WTC11 (cell line): Measurements from ENCODE around the gene ISM1. TPM values are rescaled to one million over a fixed set of nuclear protein-coding genes. Genes with fewer than 3 reads are reported as not detected.

Experiments
- ATAC-seq: fragments of 200-7000 bp; cut with Tn5 transposase; 2 replicates; pipeline ENCODE4 v1.10.0; 2021; ENCODE audit warnings: mild to moderate bottlenecking, moderate library complexity
- CTCF ChIA-PET: fragments of 300-600 bp; sonication (Branson Sonifier 250); formaldehyde crosslinking; loops from one replicate; lab custom pipeline; 2021; ENCODE audit warnings: antibody characterized with exemption; lab: Charles Lee
- POLR2A ChIA-PET: fragments of 350-600 bp; sonication (Branson Sonifier 250); formaldehyde crosslinking; loops from one replicate; lab custom pipeline; 2021; ENCODE audit warnings: antibody characterized with exemption; lab: Charles Lee
- DNase-seq: peaks from one replicate; pipeline ENCODE4 v3.0.0; 2021; ENCODE audit warnings: low spot score
- H3K27ac Mint-ChIP-seq: 2 replicates; pipeline ENCODE4 v1.8.0; 2021; ENCODE audit warnings: mixed read lengths
- H3K27me3 Mint-ChIP-seq: 2 replicates; pipeline ENCODE4 v1.8.0; 2021; ENCODE audit warnings: low read depth, mild to moderate bottlenecking, moderate library complexity, mixed read lengths
- H3K36me3 Mint-ChIP-seq: 2 replicates; pipeline ENCODE4 v1.8.0; 2021; ENCODE audit warnings: mixed read lengths
- H3K4me1 Mint-ChIP-seq: 2 replicates; pipeline ENCODE4 v1.8.0; 2022; ENCODE audit warnings: mixed read lengths
- H3K4me3 Mint-ChIP-seq: 2 replicates; pipeline ENCODE4 v1.8.0; 2021; ENCODE audit warnings: mild to moderate bottlenecking, moderate library complexity, mixed read lengths
- H3K9me3 Mint-ChIP-seq: 2 replicates; pipeline ENCODE4 v1.8.0; 2021; ENCODE audit warnings: mixed read lengths
- ATF1 ChIP-seq: sonication (generic); formaldehyde crosslinking; IDR thresholded peaks from 2 replicates; pipeline ENCODE4 v1.8.1; 2023; ENCODE audit warnings: mild to moderate bottlenecking, moderate library complexity, missing genetic modification reagents
- ATF3 ChIP-seq: sonication (generic); formaldehyde crosslinking; conservative IDR thresholded peaks from 2 replicates; pipeline ENCODE4 v1.8.1; 2022; ENCODE audit warnings: mild to moderate bottlenecking, missing genetic modification reagents
- CBFB ChIP-seq: sonication (generic); formaldehyde crosslinking; IDR thresholded peaks from 2 replicates; pipeline ENCODE4 v1.8.1; 2022; ENCODE audit warnings: mild to moderate bottlenecking, low read depth, missing genetic modification reagents
- FOXP1 ChIP-seq: sonication (generic); formaldehyde crosslinking; IDR thresholded peaks from 2 replicates; pipeline ENCODE4 v1.8.0; 2022; ENCODE audit warnings: missing genetic modification reagents, mild to moderate bottlenecking, moderate library complexity, borderline replicate concordance
- HMGA2 ChIP-seq: fragments of 250-450 bp; sonication (Bioruptor Pico); IDR thresholded peaks from 2 replicates; pipeline ENCODE4 v1.4.0; 2021; ENCODE audit warnings: mild to moderate bottlenecking, moderate library complexity
- MYBL2 ChIP-seq: sonication (generic); formaldehyde crosslinking; IDR thresholded peaks from 2 replicates; pipeline ENCODE4 v1.8.1; 2023; ENCODE audit warnings: mild to moderate bottlenecking, moderate library complexity, missing genetic modification reagents
- NR1H2 ChIP-seq: sonication (generic); formaldehyde crosslinking; IDR thresholded peaks from 2 replicates; pipeline ENCODE4 v1.9.0; 2021; ENCODE audit warnings: mild to moderate bottlenecking, moderate library complexity, missing genetic modification reagents
- NR2C2 ChIP-seq: sonication (generic); formaldehyde crosslinking; IDR thresholded peaks from 2 replicates; pipeline ENCODE4 v1.8.0; 2022; ENCODE audit warnings: mild to moderate bottlenecking, missing genetic modification reagents
- OVOL2 ChIP-seq: fragments of 250-450 bp; sonication (Bioruptor Pico); IDR thresholded peaks from 2 replicates; pipeline ENCODE4 v1.9.0; 2021; ENCODE audit warnings: mild to moderate bottlenecking, borderline replicate concordance
- ZBTB21 ChIP-seq: sonication (generic); formaldehyde crosslinking; IDR thresholded peaks from 2 replicates; pipeline ENCODE4 v1.8.1; 2023; ENCODE audit warnings: mild to moderate bottlenecking, missing genetic modification reagents, borderline replicate concordance
- ZNF232 ChIP-seq: sonication (generic); formaldehyde crosslinking; IDR thresholded peaks from 2 replicates; pipeline ENCODE4 v1.8.0; 2022; ENCODE audit warnings: mild to moderate bottlenecking, missing genetic modification reagents
- ZNF317 ChIP-seq: sonication (generic); formaldehyde crosslinking; IDR thresholded peaks from 2 replicates; pipeline ENCODE4 v1.8.1; 2023; ENCODE audit warnings: low read depth, mild to moderate bottlenecking, moderate library complexity, missing genetic modification reagents, borderline replicate concordance
- ZNF396 ChIP-seq: fragments of 250-450 bp; sonication (Bioruptor Pico); IDR thresholded peaks from 2 replicates; pipeline ENCODE4 v1.8.0; 2021; ENCODE audit warnings: mild to moderate bottlenecking, moderate library complexity, borderline replicate concordance
- ZNF423 ChIP-seq: fragments of 250-450 bp; sonication (Bioruptor Pico); IDR thresholded peaks from 2 replicates; pipeline ENCODE4 v2.1.2; 2022; ENCODE audit warnings: mild to moderate bottlenecking, moderate library complexity
- ZSCAN18 ChIP-seq: fragments of 250-450 bp; sonication (Bioruptor Pico); IDR thresholded peaks from 2 replicates; pipeline ENCODE4 v2.1.2; 2022; ENCODE audit warnings: mild to moderate bottlenecking, moderate library complexity
- total RNA-seq: library from RNA; stranded (reverse); gene quantifications from 3 replicates; pipeline ENCODE4 v1.2.3, GENCODE V29; 2021
- TF ChIP-seq, protein P1 (sequence below): sonication (generic); formaldehyde crosslinking; IDR thresholded peaks from 2 replicates; pipeline ENCODE4 v1.8.1; 2022; ENCODE audit warnings: mild to moderate bottlenecking, missing genetic modification reagents, moderate library complexity, borderline replicate concordance
- TF ChIP-seq, protein P2 (sequence below): sonication (generic); formaldehyde crosslinking; IDR thresholded peaks from 2 replicates; pipeline ENCODE4 v1.8.1; 2022; ENCODE audit warnings: low read depth, mild to moderate bottlenecking, moderate library complexity, missing genetic modification reagents, borderline replicate concordance
- TF ChIP-seq, protein P3 (sequence below): sonication (generic); formaldehyde crosslinking; IDR thresholded peaks from 2 replicates; pipeline ENCODE4 v1.8.0; 2022; ENCODE audit warnings: mild to moderate bottlenecking, missing genetic modification reagents
- TF ChIP-seq, protein P4 (sequence below): fragments of 250-450 bp; sonication (Bioruptor Pico); IDR thresholded peaks from 2 replicates; pipeline ENCODE4 v1.9.0; 2021; ENCODE audit warnings: mild to moderate bottlenecking
- TF ChIP-seq, protein P5 (sequence below): sonication (generic); formaldehyde crosslinking; IDR thresholded peaks from 2 replicates; pipeline ENCODE4 v1.8.0; 2022; ENCODE audit warnings: mild to moderate bottlenecking, missing genetic modification reagents

The ISM1 gene
- total RNA-seq, 1 experiment from 2014 or later = 0.52 TPM

GRCh38 chr20:13200767-13201500, 20.1 kb upstream of the ISM1 start:
- CTCF ChIA-PET = no interaction called here

GRCh38 chr20:13202565-13202964, 18.5 kb upstream of the ISM1 start:
- no peaks in the 10 kb centered on the region for H3K9me3 Mint-ChIP-seq
- TF ChIP-seq NR1H2 (CRISPR knock-in tag) (no peak), ZBTB21 (CRISPR knock-in tag) (no peak), OVOL2 (CRISPR knock-in tag) (no peak), HMGA2 (CRISPR knock-in tag) (no peak), ATF3 (no peak), ZSCAN18 (no peak), ZNF317 (CRISPR knock-in tag) (no peak)
- TF ChIP-seq, protein P1, sequence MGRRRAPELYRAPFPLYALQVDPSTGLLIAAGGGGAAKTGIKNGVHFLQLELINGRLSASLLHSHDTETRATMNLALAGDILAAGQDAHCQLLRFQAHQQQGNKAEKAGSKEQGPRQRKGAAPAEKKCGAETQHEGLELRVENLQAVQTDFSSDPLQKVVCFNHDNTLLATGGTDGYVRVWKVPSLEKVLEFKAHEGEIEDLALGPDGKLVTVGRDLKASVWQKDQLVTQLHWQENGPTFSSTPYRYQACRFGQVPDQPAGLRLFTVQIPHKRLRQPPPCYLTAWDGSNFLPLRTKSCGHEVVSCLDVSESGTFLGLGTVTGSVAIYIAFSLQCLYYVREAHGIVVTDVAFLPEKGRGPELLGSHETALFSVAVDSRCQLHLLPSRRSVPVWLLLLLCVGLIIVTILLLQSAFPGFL = no peak
- TF ChIP-seq, protein P2, sequence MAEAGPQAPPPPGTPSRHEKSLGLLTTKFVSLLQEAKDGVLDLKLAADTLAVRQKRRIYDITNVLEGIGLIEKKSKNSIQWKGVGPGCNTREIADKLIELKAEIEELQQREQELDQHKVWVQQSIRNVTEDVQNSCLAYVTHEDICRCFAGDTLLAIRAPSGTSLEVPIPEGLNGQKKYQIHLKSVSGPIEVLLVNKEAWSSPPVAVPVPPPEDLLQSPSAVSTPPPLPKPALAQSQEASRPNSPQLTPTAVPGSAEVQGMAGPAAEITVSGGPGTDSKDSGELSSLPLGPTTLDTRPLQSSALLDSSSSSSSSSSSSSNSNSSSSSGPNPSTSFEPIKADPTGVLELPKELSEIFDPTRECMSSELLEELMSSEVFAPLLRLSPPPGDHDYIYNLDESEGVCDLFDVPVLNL (CRISPR knock-in tag) = no peak
- TF ChIP-seq, all 79 proteins: peak for 0
- H3K4me1 Mint-ChIP-seq = peaks cover 26% of the 10 kb centered on the region
- DNase-seq = no peak
- ChIA-PET CTCF (interaction anchor here (1.4 kb wide), 1 partner anchor 60 kb away, joined by 4 read pairs; no protein-coding TSS in a partner anchor), POLR2A (no interaction called here)
- no peak overlapping the region for H3K4me3 Mint-ChIP-seq
- H3K27ac Mint-ChIP-seq = no peak overlapping the region
- H3K36me3 Mint-ChIP-seq = no peaks in the 10 kb centered on the region
- H3K27me3 Mint-ChIP-seq = peaks cover 8% of the 10 kb centered on the region
- no peak for ATAC-seq

More at GRCh38 chr20:13200767-13201500, 20.1 kb upstream of the ISM1 start:
- POLR2A ChIA-PET = no interaction called here
- Mint-ChIP-seq H3K4me1 (peaks cover 25% of the 10 kb centered on the region), H3K27me3 (peaks cover 8% of the 10 kb centered on the region), H3K36me3 (no peaks in the 10 kb centered on the region), H3K9me3 (no peaks in the 10 kb centered on the region), H3K27ac (peak overlapping the region; percentile 68), H3K4me3 (peak overlapping the region; percentile 20)
- no peak for TF ChIP-seq MYBL2 (CRISPR knock-in tag)
- no peak for TF ChIP-seq OVOL2 (CRISPR knock-in tag)
- TF ChIP-seq ZBTB21 (CRISPR knock-in tag) = no peak
- TF ChIP-seq, protein P3, sequence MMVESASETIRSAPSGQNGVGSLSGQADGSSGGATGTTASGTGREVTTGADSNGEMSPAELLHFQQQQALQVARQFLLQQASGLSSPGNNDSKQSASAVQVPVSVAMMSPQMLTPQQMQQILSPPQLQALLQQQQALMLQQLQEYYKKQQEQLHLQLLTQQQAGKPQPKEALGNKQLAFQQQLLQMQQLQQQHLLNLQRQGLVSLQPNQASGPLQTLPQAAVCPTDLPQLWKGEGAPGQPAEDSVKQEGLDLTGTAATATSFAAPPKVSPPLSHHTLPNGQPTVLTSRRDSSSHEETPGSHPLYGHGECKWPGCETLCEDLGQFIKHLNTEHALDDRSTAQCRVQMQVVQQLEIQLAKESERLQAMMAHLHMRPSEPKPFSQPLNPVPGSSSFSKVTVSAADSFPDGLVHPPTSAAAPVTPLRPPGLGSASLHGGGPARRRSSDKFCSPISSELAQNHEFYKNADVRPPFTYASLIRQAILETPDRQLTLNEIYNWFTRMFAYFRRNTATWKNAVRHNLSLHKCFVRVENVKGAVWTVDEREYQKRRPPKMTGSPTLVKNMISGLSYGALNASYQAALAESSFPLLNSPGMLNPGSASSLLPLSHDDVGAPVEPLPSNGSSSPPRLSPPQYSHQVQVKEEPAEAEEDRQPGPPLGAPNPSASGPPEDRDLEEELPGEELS (CRISPR knock-in tag) = no peak
- TF ChIP-seq HMGA2 (CRISPR knock-in tag) = no peak
- TF ChIP-seq ZNF396 (CRISPR knock-in tag) = no peak
- TF ChIP-seq, protein P4, sequence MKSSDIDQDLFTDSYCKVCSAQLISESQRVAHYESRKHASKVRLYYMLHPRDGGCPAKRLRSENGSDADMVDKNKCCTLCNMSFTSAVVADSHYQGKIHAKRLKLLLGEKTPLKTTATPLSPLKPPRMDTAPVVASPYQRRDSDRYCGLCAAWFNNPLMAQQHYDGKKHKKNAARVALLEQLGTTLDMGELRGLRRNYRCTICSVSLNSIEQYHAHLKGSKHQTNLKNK (CRISPR knock-in tag) = no peak
- no peak for TF ChIP-seq CBFB (CRISPR knock-in tag)
- TF ChIP-seq ZNF423 (CRISPR knock-in tag) = no peak
- no peak for TF ChIP-seq ATF1 (CRISPR knock-in tag)
- TF ChIP-seq FOXP1 (CRISPR knock-in tag) = no peak
- no peak for TF ChIP-seq ZNF232
- TF ChIP-seq NR2C2 (CRISPR knock-in tag) = no peak
- TF ChIP-seq, protein P5, sequence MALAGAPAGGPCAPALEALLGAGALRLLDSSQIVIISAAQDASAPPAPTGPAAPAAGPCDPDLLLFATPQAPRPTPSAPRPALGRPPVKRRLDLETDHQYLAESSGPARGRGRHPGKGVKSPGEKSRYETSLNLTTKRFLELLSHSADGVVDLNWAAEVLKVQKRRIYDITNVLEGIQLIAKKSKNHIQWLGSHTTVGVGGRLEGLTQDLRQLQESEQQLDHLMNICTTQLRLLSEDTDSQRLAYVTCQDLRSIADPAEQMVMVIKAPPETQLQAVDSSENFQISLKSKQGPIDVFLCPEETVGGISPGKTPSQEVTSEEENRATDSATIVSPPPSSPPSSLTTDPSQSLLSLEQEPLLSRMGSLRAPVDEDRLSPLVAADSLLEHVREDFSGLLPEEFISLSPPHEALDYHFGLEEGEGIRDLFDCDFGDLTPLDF (CRISPR knock-in tag) = no peak
- ATAC-seq = peak; percentile 80
- no peak for DNase-seq
